NCI-H2107 (cell line): Measurements from ENCODE around the gene ELFN1.

Experiments used
- DNase-seq: peaks from one replicate; lab custom pipeline; 2025; lab: John Stamatoyannopoulos, UW

ELFN1 gene

GRCh38 chr7:1725766-1726630 is 55.9 kb downstream of the ELFN1 start:
- no peak for DNase-seq

- no peak for DNase-seq
Observed at GRCh38 chr7:1727079-1727478, 57.0 kb downstream of the ELFN1 start.

GRCh38 chr7:1727812-1728570 is 57.9 kb downstream of the ELFN1 start:
- DNase-seq, result no peak

GRCh38 chr7:1729183-1729582 is 59.1 kb downstream of the ELFN1 start:
- DNase-seq, result no peak

GRCh38 chr7:1729773-1730172 is 59.7 kb downstream of the ELFN1 start:
- no peak for DNase-seq

- no peak for DNase-seq
Observed at GRCh38 chr7:1732072-1732471, 62.0 kb downstream of the ELFN1 start.

- no peak for DNase-seq
Observed at GRCh38 chr7:1732645-1733044, 62.6 kb downstream of the ELFN1 start.

- DNase-seq, result no peak
Observed at GRCh38 chr7:1733206-1733907, 63.3 kb downstream of the ELFN1 start.

- no peak for DNase-seq
Observed at GRCh38 chr7:1733908-1734730, 64.0 kb downstream of the ELFN1 start.

GRCh38 chr7:1735262-1735661 is 65.2 kb downstream of the ELFN1 start:
- DNase-seq, result no peak

GRCh38 chr7:1735806-1736483 is 65.9 kb downstream of the ELFN1 start:
- no peak for DNase-seq

GRCh38 chr7:1736484-1736817 is 66.4 kb downstream of the ELFN1 start:
- DNase-seq, result no peak

GRCh38 chr7:1736830-1737229 is 66.8 kb downstream of the ELFN1 start:
- no peak for DNase-seq

- no peak for DNase-seq
Observed at GRCh38 chr7:1737523-1737922, 67.4 kb downstream of the ELFN1 start.

GRCh38 chr7:1737956-1738355 is 67.9 kb downstream of the ELFN1 start:
- no peak for DNase-seq

GRCh38 chr7:1738511-1738910 is 68.4 kb downstream of the ELFN1 start:
- no peak for DNase-seq

GRCh38 chr7:1738956-1739355 is 68.9 kb downstream of the ELFN1 start:
- DNase-seq, result no peak

GRCh38 chr7:1739593-1739992 is 69.5 kb downstream of the ELFN1 start:
- no peak for DNase-seq

GRCh38 chr7:1740214-1740613 is 70.1 kb downstream of the ELFN1 start:
- no peak for DNase-seq

- no peak for DNase-seq
Observed at GRCh38 chr7:1741246-1741645, 71.2 kb downstream of the ELFN1 start.
